22Rv1 (cell line): ENCODE results near the gene PNCK.
"Not testable (repeated sequence)": the region's sequence is repeated elsewhere in the genome, so short reads cannot be mapped to it uniquely, and the experiment has no call there.

ENCODE experiments used
- H3K27ac ChIP-seq: fragments of 450-650 bp; 2 replicates; pipeline ENCODE4 v1.5.1; 2017
- ZFX ChIP-seq: fragments of 450-650 bp; IDR thresholded peaks from 2 replicates; pipeline ENCODE4 v1.6.1; 2017; ENCODE audit warnings: antibody characterized with exemption, borderline replicate concordance
- TF ChIP-seq, protein P1 (sequence below): fragments of 450-650 bp; IDR thresholded peaks from 2 replicates; pipeline ENCODE4 v1.5.1; 2017; ENCODE audit warnings: mild to moderate bottlenecking

Gene PNCK

DNA sequence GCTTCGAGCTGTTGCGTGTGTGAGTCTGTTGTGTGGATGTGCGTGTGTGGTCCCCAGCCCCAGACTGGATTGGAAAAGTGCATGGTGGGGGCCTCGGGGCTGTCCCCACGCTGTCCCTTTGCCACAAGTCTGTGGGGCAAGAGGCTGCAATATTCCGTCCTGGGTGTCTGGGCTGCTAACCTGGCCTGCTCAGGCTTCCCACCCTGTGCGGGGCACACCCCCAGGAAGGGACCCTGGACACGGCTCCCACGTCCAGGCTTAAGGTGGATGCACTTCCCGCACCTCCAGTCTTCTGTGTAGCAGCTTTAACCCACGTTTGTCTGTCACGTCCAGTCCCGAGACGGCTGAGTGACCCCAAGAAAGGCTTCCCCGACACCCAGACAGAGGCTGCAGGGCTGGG, 22.5 kb upstream of the PNCK start:
- no peak overlapping the region for H3K27ac ChIP-seq
- TF ChIP-seq, protein P1, sequence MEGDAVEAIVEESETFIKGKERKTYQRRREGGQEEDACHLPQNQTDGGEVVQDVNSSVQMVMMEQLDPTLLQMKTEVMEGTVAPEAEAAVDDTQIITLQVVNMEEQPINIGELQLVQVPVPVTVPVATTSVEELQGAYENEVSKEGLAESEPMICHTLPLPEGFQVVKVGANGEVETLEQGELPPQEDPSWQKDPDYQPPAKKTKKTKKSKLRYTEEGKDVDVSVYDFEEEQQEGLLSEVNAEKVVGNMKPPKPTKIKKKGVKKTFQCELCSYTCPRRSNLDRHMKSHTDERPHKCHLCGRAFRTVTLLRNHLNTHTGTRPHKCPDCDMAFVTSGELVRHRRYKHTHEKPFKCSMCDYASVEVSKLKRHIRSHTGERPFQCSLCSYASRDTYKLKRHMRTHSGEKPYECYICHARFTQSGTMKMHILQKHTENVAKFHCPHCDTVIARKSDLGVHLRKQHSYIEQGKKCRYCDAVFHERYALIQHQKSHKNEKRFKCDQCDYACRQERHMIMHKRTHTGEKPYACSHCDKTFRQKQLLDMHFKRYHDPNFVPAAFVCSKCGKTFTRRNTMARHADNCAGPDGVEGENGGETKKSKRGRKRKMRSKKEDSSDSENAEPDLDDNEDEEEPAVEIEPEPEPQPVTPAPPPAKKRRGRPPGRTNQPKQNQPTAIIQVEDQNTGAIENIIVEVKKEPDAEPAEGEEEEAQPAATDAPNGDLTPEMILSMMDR = no peak
- TF ChIP-seq ZFX = no peak

DNA sequence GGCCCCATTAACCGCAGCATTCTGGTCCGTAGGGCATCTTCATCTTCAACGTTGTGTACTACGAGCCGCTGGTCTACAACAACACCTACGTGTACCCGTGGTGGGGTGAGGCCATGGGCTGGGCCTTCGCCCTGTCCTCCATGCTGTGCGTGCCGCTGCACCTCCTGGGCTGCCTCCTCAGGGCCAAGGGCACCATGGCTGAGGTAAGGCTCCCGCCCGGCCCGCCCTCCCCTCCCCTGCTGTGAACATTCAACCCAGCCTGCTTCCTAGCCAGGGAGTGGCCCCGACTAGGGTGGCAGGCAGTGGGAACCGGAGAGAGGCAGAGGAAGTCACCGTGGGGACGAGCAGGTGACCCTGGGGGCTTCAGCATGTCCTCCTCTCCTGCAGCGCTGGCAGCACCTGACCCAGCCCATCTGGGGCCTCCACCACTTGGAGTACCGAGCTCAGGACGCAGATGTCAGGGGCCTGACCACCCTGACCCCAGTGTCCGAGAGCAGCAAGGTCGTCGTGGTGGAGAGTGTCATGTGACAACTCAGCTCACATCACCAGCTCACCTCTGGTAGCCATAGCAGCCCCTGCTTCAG, 21.2 kb upstream of the PNCK start:
- TF ChIP-seq, protein P1 = no peak
- TF ChIP-seq ZFX = no peak
- no peak overlapping the region for H3K27ac ChIP-seq

GRCh38 chrX:153694256-153694655, 20.6 kb upstream of the PNCK start:
- not testable (repeated sequence) for H3K27ac ChIP-seq

DNA sequence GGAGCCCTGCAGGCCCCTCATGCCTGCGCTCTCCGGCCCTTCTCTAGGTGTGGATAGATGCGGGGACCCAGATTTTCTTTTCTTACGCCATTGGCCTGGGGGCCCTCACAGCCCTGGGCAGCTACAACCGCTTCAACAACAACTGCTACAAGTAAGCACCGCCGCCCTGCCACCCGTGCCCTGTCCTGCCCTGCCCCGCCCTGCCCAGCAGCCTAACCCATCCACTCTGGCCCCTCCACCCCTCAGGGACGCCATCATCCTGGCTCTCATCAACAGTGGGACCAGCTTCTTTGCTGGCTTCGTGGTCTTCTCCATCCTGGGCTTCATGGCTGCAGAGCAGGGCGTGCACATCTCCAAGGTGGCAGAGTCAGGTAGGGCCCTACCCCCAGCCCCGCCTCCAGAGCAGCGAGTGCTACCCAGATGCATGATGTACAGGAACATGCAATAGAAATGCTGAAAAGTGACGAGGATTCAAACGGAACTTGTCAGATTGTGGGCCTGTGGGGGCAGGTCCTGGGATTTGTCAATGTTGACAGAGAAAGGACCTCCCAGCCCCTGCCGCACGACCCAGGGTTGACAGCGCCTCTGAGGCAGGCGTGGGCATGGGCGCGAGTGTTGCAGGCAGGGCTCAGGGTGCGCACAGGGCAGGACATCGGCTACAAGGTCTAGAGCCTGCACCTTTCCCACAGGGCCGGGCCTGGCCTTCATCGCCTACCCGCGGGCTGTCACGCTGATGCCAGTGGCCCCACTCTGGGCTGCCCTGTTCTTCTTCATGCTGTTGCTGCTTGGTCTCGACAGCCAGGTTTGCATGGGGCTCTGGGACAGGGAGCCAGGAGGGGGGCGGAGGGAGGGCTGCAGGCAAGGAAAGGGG, 19.8 kb upstream of the PNCK start:
- TF ChIP-seq ZFX = no peak
- TF ChIP-seq, protein P1 = no peak
- no peak overlapping the region for H3K27ac ChIP-seq

GRCh38 chrX:153692611-153693156, 19.1 kb upstream of the PNCK start:
- TF ChIP-seq, protein P1 = no peak
- no peak for TF ChIP-seq ZFX
- no peak overlapping the region for H3K27ac ChIP-seq

DNA sequence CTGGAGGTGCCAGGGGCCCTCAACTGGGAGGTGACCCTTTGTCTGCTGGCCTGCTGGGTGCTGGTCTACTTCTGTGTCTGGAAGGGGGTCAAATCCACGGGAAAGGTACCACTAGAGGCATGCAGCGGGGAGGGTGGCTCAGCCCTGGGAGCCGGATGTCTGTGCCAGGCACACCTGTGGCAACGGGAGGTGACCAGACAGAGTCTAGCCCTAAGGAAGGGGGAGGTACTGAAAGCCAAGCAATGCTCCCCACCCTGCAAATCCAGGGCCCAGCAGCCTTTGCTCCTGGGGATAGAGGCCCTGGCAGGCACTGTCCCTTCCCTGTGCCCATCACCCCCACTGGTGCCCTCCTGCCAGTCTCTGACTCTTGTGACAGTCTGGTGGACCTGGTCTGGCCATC, 18.4 kb upstream of the PNCK start:
- TF ChIP-seq ZFX = no peak
- TF ChIP-seq, protein P1 = no peak
- H3K27ac ChIP-seq = no peak overlapping the region

- not testable (repeated sequence) for H3K27ac ChIP-seq
Observed at GRCh38 chrX:153691032-153691827, 17.6 kb upstream of the PNCK start.

- H3K27ac ChIP-seq = no peak overlapping the region
- TF ChIP-seq, protein P1 = no peak
- TF ChIP-seq ZFX = no peak
Observed at GRCh38 chrX:153690466-153690865, 16.9 kb upstream of the PNCK start.
